Cardiac muscle cell (in vitro differentiated cells and primary cell): ENCODE measurements around the gene MICU2. TPM values are rescaled to one million over a fixed set of nuclear protein-coding genes. Genes with fewer than 3 reads are reported as not detected.

ENCODE experiments used
- DNase-seq, 2 donors: peaks; one replicate each; pipeline versions ENCODE4 v3.0.0 to v3.0.0-alpha.2; 2010 to 2017; ENCODE audit warnings: low read depth in 1 of 2, low spot score in 1 of 2
- H3K27ac ChIP-seq: fragments of 200-600 bp; sonication (generic); 2 replicates; pipeline ENCODE4 v1.5.1; 2016
- H3K27me3 ChIP-seq: fragments of 200-600 bp; sonication (generic); 2 replicates; pipeline ENCODE4 v1.6.0; 2016; ENCODE audit warnings: control low read depth
- H3K36me3 ChIP-seq: fragments of 200-600 bp; sonication (generic); 2 replicates; pipeline ENCODE4 v1.5.1; 2016; ENCODE audit warnings: control low read depth
- H3K4me1 ChIP-seq: fragments of 200-600 bp; sonication (generic); 2 replicates; pipeline ENCODE4 v1.8.1; 2017; ENCODE audit warnings: low read depth, mild to moderate bottlenecking, mixed run types
- H3K4me3 ChIP-seq: fragments of 200-600 bp; sonication (generic); 2 replicates; pipeline ENCODE4 v1.5.1; 2016; ENCODE audit warnings: mild to moderate bottlenecking
- H3K9me3 ChIP-seq: fragments of 200-600 bp; sonication (generic); 2 replicates; pipeline ENCODE4 v1.5.1; 2017; ENCODE audit warnings: low read depth, mild to moderate bottlenecking, control low read depth
- polyA plus RNA-seq: library from polyadenylated mRNA; unstranded; fragments of >200 nt; fragmentation: Nextera tagmentation; extraction: Ambion mirVana; gene quantifications from 2 replicates; pipeline ENCODE4 v1.2.1, GENCODE V29; 2016
- total RNA-seq: library from RNA; depleted of rRNA; stranded (reverse); fragments of >200 nt; gene quantifications from 2 replicates; pipeline ENCODE4 v1.2.3, GENCODE V29; 2016
- TF ChIP-seq, protein P1 (sequence below): IDR thresholded peaks from 2 replicates; pipeline ENCODE4 v1.5.1; 2012; ENCODE audit warnings: low read depth, mild to moderate bottlenecking, low read length

The MICU2 gene
- total and polyA plus RNA-seq, 2 experiments from 2014 or later: 75.6 to 111 TPM

DNA sequence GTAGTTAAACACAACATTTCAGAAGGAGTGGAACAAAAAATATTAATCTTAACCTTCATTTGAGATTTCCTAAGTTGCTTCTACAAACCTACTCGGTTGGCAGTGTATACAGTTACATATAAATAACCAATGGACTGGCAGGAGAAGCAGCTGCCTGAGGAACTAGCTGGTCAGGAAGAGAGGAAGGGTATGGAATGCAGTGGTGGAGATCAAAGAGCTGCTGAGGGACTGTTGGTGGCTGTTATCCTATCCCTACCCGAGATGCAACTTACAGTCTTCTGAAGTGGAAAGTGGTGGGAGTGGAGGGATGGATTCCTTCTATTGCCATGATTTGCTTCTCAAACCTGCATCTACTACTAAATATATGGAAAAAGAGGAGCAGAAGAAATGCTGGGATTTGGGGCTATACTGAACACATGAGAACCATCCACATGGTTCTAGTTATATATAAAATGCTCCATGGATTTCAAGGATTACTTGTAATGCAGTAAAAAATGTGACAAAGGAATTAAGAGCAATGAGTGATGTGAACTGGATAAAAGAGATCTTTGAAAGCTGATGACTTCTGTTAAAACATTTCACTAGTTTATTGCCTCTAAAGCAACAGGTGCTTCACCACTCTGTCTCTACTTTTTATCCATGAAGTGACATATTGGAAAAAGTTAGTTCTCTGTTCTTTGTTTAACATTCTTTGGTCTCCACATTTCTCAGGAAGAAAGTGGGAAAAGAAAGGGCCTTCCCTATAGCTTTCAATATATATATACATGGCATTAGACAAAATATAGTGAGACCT lies 29.9 kb downstream of the MICU2 start:
- H3K27me3 ChIP-seq: no peaks in the 10 kb centered on the region
- H3K4me1 ChIP-seq: peaks cover 8% of the 10 kb centered on the region
- no peak for DNase-seq
- H3K4me3 ChIP-seq: no peak overlapping the region
- H3K9me3 ChIP-seq: no peaks in the 10 kb centered on the region
- H3K36me3 ChIP-seq: no peaks in the 10 kb centered on the region
- TF ChIP-seq, protein P1, sequence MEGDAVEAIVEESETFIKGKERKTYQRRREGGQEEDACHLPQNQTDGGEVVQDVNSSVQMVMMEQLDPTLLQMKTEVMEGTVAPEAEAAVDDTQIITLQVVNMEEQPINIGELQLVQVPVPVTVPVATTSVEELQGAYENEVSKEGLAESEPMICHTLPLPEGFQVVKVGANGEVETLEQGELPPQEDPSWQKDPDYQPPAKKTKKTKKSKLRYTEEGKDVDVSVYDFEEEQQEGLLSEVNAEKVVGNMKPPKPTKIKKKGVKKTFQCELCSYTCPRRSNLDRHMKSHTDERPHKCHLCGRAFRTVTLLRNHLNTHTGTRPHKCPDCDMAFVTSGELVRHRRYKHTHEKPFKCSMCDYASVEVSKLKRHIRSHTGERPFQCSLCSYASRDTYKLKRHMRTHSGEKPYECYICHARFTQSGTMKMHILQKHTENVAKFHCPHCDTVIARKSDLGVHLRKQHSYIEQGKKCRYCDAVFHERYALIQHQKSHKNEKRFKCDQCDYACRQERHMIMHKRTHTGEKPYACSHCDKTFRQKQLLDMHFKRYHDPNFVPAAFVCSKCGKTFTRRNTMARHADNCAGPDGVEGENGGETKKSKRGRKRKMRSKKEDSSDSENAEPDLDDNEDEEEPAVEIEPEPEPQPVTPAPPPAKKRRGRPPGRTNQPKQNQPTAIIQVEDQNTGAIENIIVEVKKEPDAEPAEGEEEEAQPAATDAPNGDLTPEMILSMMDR: no peak
- no peak overlapping the region for H3K27ac ChIP-seq

DNA sequence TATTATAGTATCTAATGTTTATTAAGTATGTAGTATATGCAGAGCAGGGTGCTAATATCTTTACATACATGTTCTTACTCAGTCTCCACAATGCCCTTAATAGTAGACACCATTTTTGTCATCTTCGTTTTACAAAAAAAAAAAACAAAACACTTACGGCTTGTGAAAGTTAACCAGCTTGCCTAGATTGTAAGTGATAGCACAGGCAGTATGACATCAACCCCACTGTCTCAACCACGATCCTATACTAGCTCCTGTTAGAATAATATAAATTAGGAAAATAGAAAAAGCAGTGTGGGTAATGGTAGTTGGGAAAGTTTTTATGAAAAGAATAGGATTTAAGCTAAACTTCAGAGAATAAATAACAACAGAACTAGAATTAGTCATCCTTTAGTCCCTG lies 34.3 kb downstream of the MICU2 start:
- H3K27me3 ChIP-seq: no peaks in the 10 kb centered on the region
- H3K9me3 ChIP-seq: no peaks in the 10 kb centered on the region
- H3K4me1 ChIP-seq: peaks cover 8% of the 10 kb centered on the region
- no peak overlapping the region for H3K27ac ChIP-seq
- no peak for DNase-seq
- TF ChIP-seq, protein P1: no peak
- H3K36me3 ChIP-seq: peaks cover 4% of the 10 kb centered on the region
- H3K4me3 ChIP-seq: no peak overlapping the region

DNA sequence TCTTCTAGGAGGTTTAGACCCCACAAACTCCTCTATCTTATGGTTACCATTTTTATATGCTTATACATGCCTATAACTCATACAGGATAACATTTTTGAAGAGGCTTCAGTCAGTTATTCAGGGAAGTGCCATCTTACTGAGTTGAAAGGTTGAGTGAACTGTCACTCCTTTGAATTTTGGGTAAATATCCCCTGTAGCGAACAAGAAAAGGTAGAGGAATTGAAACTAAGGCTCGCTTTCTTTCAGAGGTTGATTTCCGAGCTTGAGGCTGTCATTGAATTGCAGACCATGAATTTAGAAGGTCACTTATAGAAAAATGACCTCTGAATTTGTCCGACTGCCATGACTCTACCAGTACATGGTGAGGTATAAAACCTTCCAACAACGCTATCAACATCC lies 35.1 kb downstream of the MICU2 start:
- no peaks in the 10 kb centered on the region for H3K9me3 ChIP-seq
- TF ChIP-seq, protein P1: no peak
- H3K4me1 ChIP-seq: peaks cover 8% of the 10 kb centered on the region
- H3K4me3 ChIP-seq: no peak overlapping the region
- DNase-seq: no peak
- no peaks in the 10 kb centered on the region for H3K27me3 ChIP-seq
- H3K36me3 ChIP-seq: peaks cover 5% of the 10 kb centered on the region
- no peak overlapping the region for H3K27ac ChIP-seq

DNA sequence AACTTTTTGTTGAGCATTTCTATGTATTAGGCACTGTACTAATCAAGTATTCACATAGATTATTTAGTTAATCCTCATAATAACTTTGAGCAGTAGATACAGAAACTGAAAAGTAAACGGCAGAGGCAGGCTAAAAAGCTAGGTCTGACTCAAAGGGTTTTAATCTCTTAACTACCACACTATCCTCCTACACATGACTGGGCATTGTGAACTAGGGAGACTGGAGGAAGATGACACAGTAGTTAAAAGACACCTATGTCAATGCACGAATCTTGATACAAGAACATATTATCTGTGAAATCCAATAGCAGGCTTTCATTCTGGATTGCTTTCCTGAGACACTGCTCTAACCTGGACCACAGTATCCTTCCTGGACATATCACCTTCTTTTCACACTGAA lies 36.3 kb downstream of the MICU2 start:
- no peaks in the 10 kb centered on the region for H3K27me3 ChIP-seq
- no peak overlapping the region for H3K27ac ChIP-seq
- peaks cover 8% of the 10 kb centered on the region for H3K4me1 ChIP-seq
- DNase-seq: peak in 1 of 2 donors; percentile 38
- H3K36me3 ChIP-seq: peaks cover 5% of the 10 kb centered on the region
- TF ChIP-seq, protein P1: no peak
- H3K9me3 ChIP-seq: no peaks in the 10 kb centered on the region
- no peak overlapping the region for H3K4me3 ChIP-seq

DNA sequence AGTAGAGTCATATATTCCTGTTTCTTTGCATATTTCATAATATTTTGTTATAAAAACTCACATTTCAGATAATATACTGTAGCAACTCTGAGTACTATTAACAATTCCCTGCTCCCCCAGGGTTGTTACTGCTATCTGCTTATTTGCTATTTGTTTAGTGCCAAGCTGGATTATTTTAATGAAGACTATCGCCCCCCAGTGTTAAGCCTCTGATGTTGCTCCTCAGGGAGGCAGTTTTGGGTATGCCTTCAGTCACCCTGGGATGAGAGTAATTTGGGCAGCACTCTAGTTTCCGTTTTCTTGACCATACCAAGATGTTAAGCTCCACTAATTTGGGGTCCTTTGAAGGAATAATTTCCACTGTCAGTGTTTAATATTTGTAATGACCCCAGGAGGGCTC lies 46.0 kb downstream of the MICU2 start:
- H3K4me1 ChIP-seq: no peaks in the 10 kb centered on the region
- peak; percentile 32 to 59 for DNase-seq
- no peaks in the 10 kb centered on the region for H3K9me3 ChIP-seq
- TF ChIP-seq, protein P1: peak; percentile 52
- H3K4me3 ChIP-seq: no peak overlapping the region
- H3K27ac ChIP-seq: no peak overlapping the region
- H3K36me3 ChIP-seq: no peaks in the 10 kb centered on the region
- no peaks in the 10 kb centered on the region for H3K27me3 ChIP-seq
